Heart left ventricle (tissue), 13 donors: ENCODE data around the gene ALKBH7.

Source experiments
- CTCF ChIP-seq, 12 donors: fragments of 200-600 bp; sonication (generic) in 4 of 12; IDR thresholded peaks; one replicate each; pipeline versions ENCODE4 v1.5.0 to v1.8.0; 2018 to 2022; ENCODE audit warnings: antibody characterized with exemption in 12 of 12, mild to moderate bottlenecking in 5 of 12
- POLR2A ChIP-seq, 2 donors: fragments of 450-650 bp; IDR thresholded peaks; one replicate each; pipeline ENCODE4 v1.6.1; 2017; ENCODE audit warnings: antibody characterized with exemption in 2 of 2, mild to moderate bottlenecking in 2 of 2, moderate library complexity in 2 of 2
- donor health status: ischemic (EF 13 %, LVEDD 7.1; RV severe dilation, severe dysfunction).
- donor health status: DM: no; HTN: yes; CAD: no.
- donor health status: DM: no; HTN: no; CAD: no.
- donor health status: ischemic (EF 25% LVEDD 6.9; RV normal size, moderate dysfunction).
- donor health status: ischemic (EF 25% LVEDD 5.7; RV mildly dilated, moderate dysfunction).
- donor health status: ischemic (EF 35%, LVEDD 5.7; RV mildly dilated, moderate dysfunction).
- donor health status: nonischemic (EF 11% LVEDD 7.7; RV severe dilation, severe dysfunction).
- donor health status: DM: yes; HTN: yes; CAD: no.
- donor health status: PGD.
- donor health status: ischemic (EF 29% LVEDD 5.4; RV normal size, mild dysfunction).
- donor health status: nonischemic (EF 23%, LVEDD 6.1; RV moderate dilation, normal function).

DNA sequence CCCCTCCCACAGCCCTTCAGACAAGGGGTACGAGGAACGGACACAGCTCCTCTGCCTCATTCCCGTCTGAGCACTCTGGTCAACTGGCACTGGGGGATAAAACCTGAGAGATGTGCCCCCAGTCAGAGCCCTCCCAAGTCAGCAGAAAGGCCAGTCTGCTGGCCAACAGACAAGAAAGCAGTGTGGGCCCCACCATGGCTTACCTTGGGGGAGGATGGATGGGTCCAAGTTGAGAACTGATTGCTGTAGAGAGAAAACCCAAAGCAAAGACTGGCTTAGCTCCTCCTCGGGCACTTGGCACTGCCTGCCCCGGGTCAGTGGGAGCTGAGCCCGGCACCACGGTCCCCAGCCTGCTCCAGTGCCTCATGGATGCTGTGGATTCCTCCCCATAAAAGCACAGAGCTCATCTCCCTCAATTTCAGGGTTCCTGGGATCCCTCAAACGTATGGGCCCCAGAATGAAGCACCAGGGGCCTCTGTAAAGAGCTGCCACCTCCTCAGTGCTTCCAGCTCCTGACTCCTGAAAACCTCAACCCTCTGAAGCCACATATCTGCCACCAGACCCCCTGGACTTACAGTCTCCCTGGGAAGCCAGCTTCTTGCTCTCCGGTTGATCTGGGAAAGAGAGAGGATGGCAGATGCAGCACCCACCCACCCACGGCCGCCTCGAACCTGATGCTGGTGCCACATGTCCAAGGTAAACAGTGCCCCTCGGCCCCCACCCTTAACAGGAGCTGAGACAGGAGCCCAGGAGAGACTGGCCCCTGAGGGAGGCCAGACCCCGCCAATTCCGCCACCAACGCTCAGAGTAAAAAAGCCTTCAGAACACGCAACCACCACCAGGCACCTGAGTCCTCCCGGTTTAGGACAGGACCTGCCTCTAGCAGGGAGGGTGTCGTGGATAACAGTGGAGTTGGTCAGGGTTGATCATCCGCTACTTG lies 48.8 kb downstream of the ALKBH7 start:
- no peak for TF ChIP-seq CTCF (IDR thresholded peaks at IDR 0.05)
- TF ChIP-seq POLR2A (IDR thresholded peaks at IDR 0.05): no peak
